Measurements from ENCODE around the gene MAGI1.
"Not testable (repeated sequence)": the region's sequence is repeated elsewhere in the genome, so short reads cannot be mapped to it uniquely, and the experiment has no call there.

MAGI1 gene

GRCh38 chr3:65896321-65896720 lies 142.4 kb downstream of the MAGI1 start:
- H3K4me3 Mint-ChIP-seq: no peak overlapping the region
- H3K4me1 Mint-ChIP-seq: no peaks in the 10 kb centered on the region
- H3K36me3 Mint-ChIP-seq: no peaks in the 10 kb centered on the region
- H3K9me3 Mint-ChIP-seq: peaks cover 0 to 2% of the 10 kb centered on the region in 2 donors
- no peak for ATAC-seq (replicated peaks)
- H3K27ac Mint-ChIP-seq: no peak overlapping the region
- no peak for DNase-seq
- no peaks in the 10 kb centered on the region for H3K27me3 Mint-ChIP-seq

- Mint-ChIP-seq H3K36me3 (no peaks in the 10 kb centered on the region), H3K27me3 (no peaks in the 10 kb centered on the region), H3K9me3 (peaks cover 0 to 4% of the 10 kb centered on the region in 2 donors), H3K27ac (no peak overlapping the region), H3K4me3 (no peak overlapping the region), H3K4me1 (no peaks in the 10 kb centered on the region)
- DNase-seq (no peak), ATAC-seq (replicated peaks) (no peak)
Observed at GRCh38 chr3:65894679-65895453, 143.9 kb downstream of the MAGI1 start.

- Mint-ChIP-seq H3K36me3 (no peaks in the 10 kb centered on the region), H3K4me3 (no peak overlapping the region), H3K27ac (no peak overlapping the region), H3K27me3 (no peaks in the 10 kb centered on the region), H3K9me3 (peaks cover 0 to 4% of the 10 kb centered on the region in 2 donors), H3K4me1 (no peaks in the 10 kb centered on the region)
- DNase-seq: no peak
- ATAC-seq (replicated peaks): no peak
Observed at GRCh38 chr3:65894126-65894525, 144.6 kb downstream of the MAGI1 start.

DNA sequence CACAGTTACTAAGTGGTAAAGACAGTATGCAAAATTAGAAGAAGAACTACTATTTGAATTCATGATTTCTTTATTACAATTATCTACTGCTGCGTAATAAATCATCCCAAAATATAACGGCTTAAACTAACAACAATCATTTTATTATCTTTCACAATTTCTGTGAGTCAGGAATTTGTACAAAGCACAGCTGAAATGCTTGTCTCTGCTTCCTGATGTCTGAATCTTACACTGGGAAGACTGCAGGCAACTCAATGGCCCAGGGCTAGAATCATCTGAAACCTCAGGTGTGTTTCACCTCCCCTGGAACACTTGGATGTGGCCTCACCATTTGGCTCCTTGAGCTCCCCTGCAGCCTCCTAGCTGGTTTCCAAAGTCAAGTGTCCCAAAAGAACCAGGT lies 145.1 kb downstream of the MAGI1 start:
- Mint-ChIP-seq H3K27ac (no peak overlapping the region), H3K27me3 (no peaks in the 10 kb centered on the region), H3K4me1 (no peaks in the 10 kb centered on the region), H3K9me3 (peaks cover 0 to 4% of the 10 kb centered on the region in 2 donors), H3K36me3 (no peaks in the 10 kb centered on the region), H3K4me3 (no peak overlapping the region)
- DNase-seq (no peak), ATAC-seq (replicated peaks) (no peak)

- not testable (repeated sequence) for H3K27ac Mint-ChIP-seq; H3K9me3 Mint-ChIP-seq; ATAC-seq (replicated peaks); H3K27me3 Mint-ChIP-seq; H3K4me3 Mint-ChIP-seq; H3K36me3 Mint-ChIP-seq; DNase-seq; H3K4me1 Mint-ChIP-seq
Observed at GRCh38 chr3:65891477-65891876, 147.2 kb downstream of the MAGI1 start.

DNA sequence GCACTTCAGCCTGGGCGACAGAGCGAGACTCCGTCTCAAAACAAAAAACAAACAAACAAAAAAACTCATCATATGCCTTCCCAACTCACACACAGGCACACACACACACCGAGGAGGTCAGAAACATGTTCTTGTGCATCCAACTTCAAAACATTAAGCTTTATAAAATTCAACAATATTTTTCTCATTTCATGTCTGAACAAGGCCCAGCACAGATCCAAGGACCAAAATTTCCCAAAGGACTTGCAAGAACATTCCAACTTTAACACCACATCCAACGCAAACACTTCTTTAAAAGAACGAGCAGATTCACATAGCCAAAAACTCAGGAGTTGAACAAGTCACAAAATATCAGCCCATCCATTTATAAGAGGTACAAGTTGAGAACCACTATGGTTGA lies 148.4 kb downstream of the MAGI1 start:
- Mint-ChIP-seq H3K27ac (no peak overlapping the region), H3K4me3 (no peak overlapping the region), H3K27me3 (no peaks in the 10 kb centered on the region), H3K36me3 (no peaks in the 10 kb centered on the region), H3K9me3 (peaks cover 0 to 4% of the 10 kb centered on the region in 2 donors), H3K4me1 (no peaks in the 10 kb centered on the region)
- ATAC-seq (replicated peaks): no peak
- DNase-seq: no peak

- Mint-ChIP-seq H3K27me3 (no peaks in the 10 kb centered on the region), H3K36me3 (no peaks in the 10 kb centered on the region), H3K4me1 (no peaks in the 10 kb centered on the region), H3K9me3 (peaks cover 0 to 4% of the 10 kb centered on the region in 2 donors), H3K27ac (no peak overlapping the region), H3K4me3 (no peak overlapping the region)
- no peak for ATAC-seq (replicated peaks)
- DNase-seq: no peak
Observed at GRCh38 chr3:65889707-65890099, 149.0 kb downstream of the MAGI1 start.

- Mint-ChIP-seq H3K9me3 (peaks cover 0 to 4% of the 10 kb centered on the region in 2 donors), H3K27me3 (no peaks in the 10 kb centered on the region), H3K4me1 (no peaks in the 10 kb centered on the region), H3K27ac (no peak overlapping the region), H3K4me3 (no peak overlapping the region), H3K36me3 (no peaks in the 10 kb centered on the region)
- ATAC-seq (replicated peaks) (no peak), DNase-seq (no peak)
Observed at GRCh38 chr3:65888980-65889706, 149.6 kb downstream of the MAGI1 start.

DNA sequence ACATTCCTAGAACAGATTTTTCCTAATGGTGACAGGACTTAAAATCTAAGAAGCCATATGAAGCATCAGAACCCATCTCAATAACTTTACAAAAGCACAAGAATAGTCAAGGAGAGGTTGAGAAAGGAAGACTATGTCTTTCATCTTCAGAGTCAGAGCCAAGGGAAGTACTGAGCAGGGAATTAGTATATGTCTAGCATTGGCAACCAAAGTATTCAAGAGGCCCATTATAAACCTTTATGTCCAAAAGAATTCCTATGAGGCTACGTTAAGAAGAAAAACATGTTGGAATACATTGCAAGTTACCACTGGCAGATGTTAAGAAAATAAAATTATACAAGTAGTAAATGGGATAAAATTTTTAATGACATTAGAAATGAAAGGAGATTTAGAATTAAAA lies 150.5 kb downstream of the MAGI1 start:
- no peaks in the 10 kb centered on the region for H3K36me3 Mint-ChIP-seq
- peaks cover 0 to 4% of the 10 kb centered on the region in 2 donors for H3K9me3 Mint-ChIP-seq
- no peak overlapping the region for H3K27ac Mint-ChIP-seq
- no peaks in the 10 kb centered on the region for H3K4me1 Mint-ChIP-seq
- no peak for DNase-seq
- H3K27me3 Mint-ChIP-seq: no peaks in the 10 kb centered on the region
- no peak for ATAC-seq (replicated peaks)
- no peak overlapping the region for H3K4me3 Mint-ChIP-seq

GRCh38 chr3:65886391-65886790 lies 152.3 kb downstream of the MAGI1 start:
- Mint-ChIP-seq H3K4me3 (no peak overlapping the region), H3K4me1 (no peaks in the 10 kb centered on the region), H3K36me3 (no peaks in the 10 kb centered on the region), H3K27ac (no peak overlapping the region), H3K9me3 (peaks cover 3 to 4% of the 10 kb centered on the region in 2 donors), H3K27me3 (no peaks in the 10 kb centered on the region)
- ATAC-seq (replicated peaks) (no peak), DNase-seq (no peak)

GRCh38 chr3:65884071-65884470 lies 154.6 kb downstream of the MAGI1 start:
- DNase-seq (no peak), ATAC-seq (replicated peaks) (no peak)
- Mint-ChIP-seq H3K27me3 (no peaks in the 10 kb centered on the region), H3K36me3 (no peaks in the 10 kb centered on the region), H3K9me3 (peaks cover 0 to 3% of the 10 kb centered on the region in 2 donors), H3K27ac (no peak overlapping the region), H3K4me1 (no peaks in the 10 kb centered on the region), H3K4me3 (no peak overlapping the region)

DNA sequence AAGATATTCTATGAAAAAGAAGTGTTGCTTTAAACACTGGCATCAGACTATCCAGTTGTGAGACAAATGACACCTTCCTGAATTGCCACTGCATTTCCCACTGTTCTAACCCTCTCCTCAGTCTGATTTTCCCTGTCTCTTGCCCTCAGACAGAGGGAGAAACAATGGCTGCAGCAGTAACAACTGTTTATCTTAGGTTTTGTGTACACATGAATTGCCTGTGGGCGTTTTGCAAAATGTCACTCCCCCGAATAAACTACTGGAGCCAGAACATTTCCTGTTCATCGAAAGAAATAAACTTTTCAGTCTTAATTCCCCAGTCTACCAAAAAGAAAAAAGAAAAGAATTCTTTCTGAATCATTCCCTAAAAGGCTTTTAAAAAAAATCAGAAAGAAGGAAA lies 155.1 kb downstream of the MAGI1 start:
- H3K4me3 Mint-ChIP-seq: no peak overlapping the region
- no peaks in the 10 kb centered on the region for H3K36me3 Mint-ChIP-seq
- peaks cover 0 to 3% of the 10 kb centered on the region in 2 donors for H3K9me3 Mint-ChIP-seq
- H3K4me1 Mint-ChIP-seq: no peaks in the 10 kb centered on the region
- DNase-seq (no peak), ATAC-seq (replicated peaks) (no peak)
- H3K27ac Mint-ChIP-seq: no peak overlapping the region
- no peaks in the 10 kb centered on the region for H3K27me3 Mint-ChIP-seq

- Mint-ChIP-seq H3K27ac (no peak overlapping the region), H3K27me3 (no peaks in the 10 kb centered on the region)
- ATAC-seq (replicated peaks): no peak
Observed at GRCh38 chr3:65880350-65880749, 158.4 kb downstream of the MAGI1 start.

GRCh38 chr3:65879372-65879771 lies 159.3 kb downstream of the MAGI1 start:
- no peak overlapping the region for H3K4me3 Mint-ChIP-seq
- no peaks in the 10 kb centered on the region for H3K36me3 Mint-ChIP-seq
- H3K27ac Mint-ChIP-seq: no peak overlapping the region
- H3K27me3 Mint-ChIP-seq: no peaks in the 10 kb centered on the region
- peaks cover 0 to 3% of the 10 kb centered on the region in 2 donors for H3K9me3 Mint-ChIP-seq
- no peaks in the 10 kb centered on the region for H3K4me1 Mint-ChIP-seq
- ATAC-seq (replicated peaks) (no peak), DNase-seq (no peak)

More at GRCh38 chr3:65880350-65880749, 158.4 kb downstream of the MAGI1 start:
- no peak for DNase-seq
- H3K4me3 Mint-ChIP-seq: no peak overlapping the region
- no peaks in the 10 kb centered on the region for H3K4me1 Mint-ChIP-seq
- H3K36me3 Mint-ChIP-seq: no peaks in the 10 kb centered on the region
- H3K9me3 Mint-ChIP-seq: peaks cover 0 to 3% of the 10 kb centered on the region in 2 donors

GRCh38 chr3:65878831-65879230 lies 159.9 kb downstream of the MAGI1 start:
- DNase-seq (no peak), ATAC-seq (replicated peaks) (no peak)
- H3K36me3 Mint-ChIP-seq: no peaks in the 10 kb centered on the region
- peaks cover 0 to 3% of the 10 kb centered on the region in 2 donors for H3K9me3 Mint-ChIP-seq
- H3K27ac Mint-ChIP-seq: no peak overlapping the region
- H3K27me3 Mint-ChIP-seq: no peaks in the 10 kb centered on the region
- no peaks in the 10 kb centered on the region for H3K4me1 Mint-ChIP-seq
- H3K4me3 Mint-ChIP-seq: no peak overlapping the region
